IPS DF 6.9 (cell line): ENCODE measurements around the gene FCSK.

Experiments used
- DNase-seq: peaks from one replicate; pipeline ENCODE4 v3.0.0-alpha.2; 2013; ENCODE audit warnings: low read depth, low spot score
- H3K27ac ChIP-seq: one replicate; pipeline ENCODE4 v1.5.1; 2013; ENCODE audit warnings: low read length, control low read depth
- H3K27me3 ChIP-seq: 2 replicates; pipeline ENCODE4 v1.6.1; 2013; ENCODE audit warnings: mild to moderate bottlenecking, low read length; ENCODE audit not compliant: control insufficient read depth, insufficient read depth
- H3K36me3 ChIP-seq: 2 replicates; pipeline ENCODE4 v1.6.1; 2013; ENCODE audit warnings: low read length; ENCODE audit not compliant: control insufficient read depth, insufficient read depth
- H3K4me1 ChIP-seq: 2 replicates; pipeline ENCODE4 v1.6.1; 2013; ENCODE audit warnings: low read length; ENCODE audit not compliant: control insufficient read depth, insufficient read depth
- H3K4me3 ChIP-seq: 2 replicates; pipeline ENCODE4 v1.5.1; 2013; ENCODE audit warnings: mild to moderate bottlenecking, low read length
- H3K9me3 ChIP-seq: 2 replicates; pipeline ENCODE4 v1.6.1; 2013; ENCODE audit warnings: low read length, inconsistent platforms; ENCODE audit not compliant: control insufficient read depth, insufficient read depth
- WGBS: extraction: QIAGEN DNeasy Blood & Tissue Kit; methylation state at CpG from one replicate; pipeline ENCODE4 v1.1.7; 2013; ENCODE audit warnings: mixed read lengths, missing lambda C conversion rate; ENCODE audit not compliant: insufficient read length, insufficient coverage; 5-methylcytosine and 5-hydroxymethylcytosine counted together

Gene FCSK

DNA sequence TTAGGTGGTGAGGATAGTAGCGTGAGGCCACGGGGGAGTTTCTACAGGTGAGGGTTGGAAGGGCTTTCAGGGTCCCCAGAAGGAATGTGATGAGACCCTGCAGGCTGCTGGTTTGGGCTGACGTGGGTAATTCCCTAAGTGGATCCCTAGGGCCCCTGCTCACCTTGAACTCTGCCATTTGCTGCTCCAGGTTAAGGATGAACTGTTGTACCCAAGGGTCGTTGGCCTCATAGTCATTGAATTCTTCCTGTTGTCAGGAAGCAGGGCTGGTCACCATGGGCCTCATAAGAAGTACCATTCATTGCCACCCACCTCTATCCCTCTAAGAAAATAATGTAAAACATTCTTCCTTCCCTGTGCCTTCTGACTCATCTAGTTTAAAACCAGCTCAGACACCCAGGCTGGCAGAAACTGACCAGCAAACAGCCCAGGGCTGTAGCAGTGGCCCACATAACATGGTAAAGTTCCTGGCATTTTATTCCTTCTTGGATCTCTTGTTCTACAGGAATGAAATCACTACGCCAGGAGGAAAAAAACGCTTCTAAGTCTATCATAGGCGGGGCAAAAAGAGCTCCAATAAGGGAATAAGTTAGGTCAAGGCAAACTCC is 27.6 kb downstream of the FCSK start:
- Histone ChIP-seq H3K36me3 (peaks cover 18% of the 10 kb centered on the region; the same call in 1 of the 2 replicates), H3K27ac (no peak overlapping the region), H3K9me3 (no peaks in the 10 kb centered on the region), H3K4me3 (no peak overlapping the region), H3K4me1 (peaks cover 2% of the 10 kb centered on the region; the same call in 1 of the 2 replicates), H3K27me3 (no peaks in the 10 kb centered on the region)
- WGBS: no CpG with 5 or more reads among the region's 7 CpGs
- DNase-seq: no peak

DNA sequence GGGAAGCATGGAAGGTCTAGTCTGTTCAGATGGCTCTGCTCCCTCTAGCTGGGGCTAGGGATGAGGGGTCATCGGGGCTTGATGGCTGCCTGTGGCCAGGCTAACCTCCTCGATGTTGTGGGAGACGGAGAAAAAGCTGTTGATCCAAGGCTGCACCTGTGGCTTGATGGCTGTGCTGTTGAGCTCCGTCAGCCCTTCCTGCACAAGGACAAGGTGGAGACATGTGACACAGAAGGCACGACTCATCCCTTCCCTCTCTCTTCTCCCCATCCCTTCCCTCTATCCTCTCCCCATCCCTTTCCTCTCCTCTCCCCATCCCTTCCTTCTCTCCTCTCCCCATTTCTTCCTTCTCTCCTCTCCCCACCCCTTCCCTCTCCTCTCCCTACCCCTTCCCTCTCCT is 28.2 kb downstream of the FCSK start:
- Histone ChIP-seq H3K4me3 (no peak overlapping the region), H3K4me1 (peaks cover 2% of the 10 kb centered on the region; the same call in 1 of the 2 replicates), H3K27ac (no peak overlapping the region), H3K27me3 (no peaks in the 10 kb centered on the region), H3K36me3 (peaks cover 18% of the 10 kb centered on the region; the same call in 1 of the 2 replicates), H3K9me3 (no peaks in the 10 kb centered on the region)
- DNase-seq: no peak
- WGBS: no CpG with 5 or more reads among the region's 5 CpGs

DNA sequence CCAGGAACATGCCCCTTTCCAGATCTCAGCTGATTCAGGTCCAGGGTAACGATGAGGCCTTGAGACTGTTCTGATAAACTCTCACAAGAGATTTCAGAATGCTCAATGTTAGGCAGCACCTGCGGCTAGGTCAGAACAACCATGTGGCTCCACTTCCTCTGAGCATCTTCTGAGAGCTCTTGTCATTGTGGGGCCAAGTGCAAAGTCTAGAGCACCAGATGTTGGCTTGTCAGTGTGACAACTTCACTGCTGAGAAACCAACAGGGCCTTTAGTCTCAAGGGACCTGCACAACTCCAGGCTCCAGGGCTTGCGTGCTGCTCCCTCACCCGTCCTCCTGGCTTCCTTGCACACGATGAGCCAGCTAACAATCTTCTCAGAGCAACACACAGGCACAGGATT is 29.0 kb downstream of the FCSK start:
- peaks cover 2% of the 10 kb centered on the region; the same call in 1 of the 2 replicates for H3K4me1 ChIP-seq
- no peaks in the 10 kb centered on the region for H3K27me3 ChIP-seq
- H3K4me3 ChIP-seq: no peak overlapping the region
- H3K9me3 ChIP-seq: no peaks in the 10 kb centered on the region
- H3K27ac ChIP-seq: no peak overlapping the region
- DNase-seq: no peak
- WGBS: no CpG with 5 or more reads among the region's 5 CpGs
- peaks cover 18% of the 10 kb centered on the region; the same call in 1 of the 2 replicates for H3K36me3 ChIP-seq

DNA sequence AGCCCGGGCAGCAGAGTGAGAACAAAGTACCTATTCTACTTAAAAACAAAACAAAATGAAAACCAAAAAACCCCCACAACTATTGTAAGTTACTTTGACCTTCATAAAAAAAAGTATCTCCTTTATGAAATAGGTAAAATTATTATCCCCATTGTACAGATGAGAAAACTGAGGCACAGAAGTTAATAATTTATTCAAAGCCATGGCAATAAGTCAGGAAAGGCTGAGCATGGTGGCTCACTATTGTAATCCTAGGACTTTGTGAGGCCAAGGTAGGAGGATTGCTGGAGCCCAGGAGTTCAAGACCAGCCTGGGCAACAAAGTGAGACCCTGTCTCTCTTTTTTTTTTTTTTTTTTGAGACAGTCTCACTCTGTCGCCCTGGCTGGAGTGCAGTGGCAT is 30.5 kb downstream of the FCSK start:
- no peak overlapping the region for H3K4me3 ChIP-seq
- DNase-seq: no peak
- H3K27me3 ChIP-seq: no peaks in the 10 kb centered on the region
- H3K4me1 ChIP-seq: no peaks in the 10 kb centered on the region
- WGBS: no CpG with 5 or more reads among the region's 2 CpGs
- H3K36me3 ChIP-seq: peaks cover 14% of the 10 kb centered on the region; the same call in 1 of the 2 replicates
- no peak overlapping the region for H3K27ac ChIP-seq
- no peaks in the 10 kb centered on the region for H3K9me3 ChIP-seq

GRCh38 chr16:70490261-70490660 is 35.9 kb downstream of the FCSK start:
- Histone ChIP-seq H3K27ac (no peak overlapping the region), H3K4me1 (no peaks in the 10 kb centered on the region), H3K9me3 (no peaks in the 10 kb centered on the region), H3K27me3 (no peaks in the 10 kb centered on the region), H3K36me3 (0 out of 2 replicates have a peak, but pooled peaks cover 2% of the 10 kb centered on the region), H3K4me3 (no peak overlapping the region)
- no peak for DNase-seq
- WGBS: no CpG with 5 or more reads among the region's 6 CpGs

DNA sequence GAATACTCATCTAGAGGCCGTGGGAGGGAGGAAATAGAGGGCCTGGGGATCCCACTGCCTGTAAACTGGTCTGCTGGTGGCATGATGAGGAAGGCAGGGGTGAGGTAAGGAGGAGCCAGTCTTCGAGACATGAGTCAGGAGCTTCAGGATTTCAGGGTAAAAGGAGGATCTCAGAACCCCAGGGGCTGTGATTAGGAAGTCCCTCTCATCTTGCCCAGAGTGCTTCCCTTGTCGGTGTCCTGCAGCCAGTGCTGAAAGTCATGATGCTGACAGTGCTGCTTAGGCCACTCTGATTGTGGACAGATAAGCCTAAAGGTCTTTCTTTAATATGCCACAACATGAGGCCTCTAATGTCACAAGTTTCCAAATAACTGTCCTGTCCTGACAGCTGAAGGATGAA is 39.4 kb downstream of the FCSK start:
- WGBS: no CpG with 5 or more reads among the region's 3 CpGs
- no peak overlapping the region for H3K4me3 ChIP-seq
- H3K27ac ChIP-seq: no peak overlapping the region
- peaks cover 7% of the 10 kb centered on the region; the same call in 1 of the 2 replicates for H3K36me3 ChIP-seq
- H3K4me1 ChIP-seq: no peaks in the 10 kb centered on the region
- H3K27me3 ChIP-seq: no peaks in the 10 kb centered on the region
- no peak for DNase-seq
- H3K9me3 ChIP-seq: no peaks in the 10 kb centered on the region

DNA sequence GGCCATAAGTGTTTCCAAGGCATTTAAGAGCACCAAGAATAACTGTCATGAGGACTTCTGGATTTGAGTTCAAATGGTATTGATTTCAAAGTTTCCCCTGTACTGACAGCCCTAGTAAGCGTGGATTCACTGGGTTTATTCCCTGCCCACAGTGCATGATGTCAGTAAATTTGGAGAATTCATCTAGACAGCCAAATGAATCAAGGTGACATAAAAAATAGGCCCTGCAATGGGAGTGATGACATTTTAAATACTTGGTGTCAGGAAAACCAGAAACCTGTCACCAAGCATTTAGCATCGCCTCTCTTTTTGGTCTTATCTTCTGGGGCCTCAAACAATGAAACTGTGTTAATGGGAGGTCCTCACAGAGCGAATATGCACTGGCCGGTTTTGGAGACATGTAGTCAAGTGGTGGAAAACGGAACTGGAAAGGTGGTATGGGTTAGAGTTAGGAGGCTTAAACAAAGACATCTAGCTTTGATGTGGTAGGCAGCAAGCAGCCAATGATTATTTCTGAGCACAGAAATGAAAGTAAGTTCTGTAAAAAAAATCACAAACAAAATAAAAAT is 39.9 kb downstream of the FCSK start:
- no peak for DNase-seq
- Histone ChIP-seq H3K27ac (no peak overlapping the region), H3K4me3 (no peak overlapping the region), H3K27me3 (no peaks in the 10 kb centered on the region), H3K36me3 (peaks cover 7% of the 10 kb centered on the region; the same call in 1 of the 2 replicates), H3K4me1 (no peaks in the 10 kb centered on the region), H3K9me3 (no peaks in the 10 kb centered on the region)
- whole genome bisulfite sequencing: no CpG with 5 or more reads among the region's 5 CpGs

- Histone ChIP-seq H3K36me3 (peaks cover 7% of the 10 kb centered on the region; the same call in 1 of the 2 replicates), H3K27ac (no peak overlapping the region), H3K9me3 (no peaks in the 10 kb centered on the region), H3K4me1 (no peaks in the 10 kb centered on the region), H3K4me3 (no peak overlapping the region), H3K27me3 (no peaks in the 10 kb centered on the region)
- no CpG with 5 or more reads among the region's 2 CpGs for WGBS
- DNase-seq: no peak
These were observed 40.4 kb downstream of the FCSK start for GRCh38 chr16:70494777-70495176.

- Histone ChIP-seq H3K27ac (no peak overlapping the region), H3K9me3 (no peaks in the 10 kb centered on the region), H3K36me3 (peaks cover 7% of the 10 kb centered on the region; the same call in 1 of the 2 replicates), H3K27me3 (no peaks in the 10 kb centered on the region), H3K4me1 (no peaks in the 10 kb centered on the region), H3K4me3 (no peak overlapping the region)
- no CpG with 5 or more reads among the region's 9 CpGs for WGBS
- no peak for DNase-seq
These were observed 41.2 kb downstream of the FCSK start for GRCh38 chr16:70495425-70496182.

- Histone ChIP-seq H3K4me3 (no peak overlapping the region), H3K27me3 (no peaks in the 10 kb centered on the region), H3K36me3 (peaks cover 7% of the 10 kb centered on the region; the same call in 1 of the 2 replicates), H3K4me1 (no peaks in the 10 kb centered on the region), H3K27ac (no peak overlapping the region), H3K9me3 (no peaks in the 10 kb centered on the region)
- DNase-seq: no peak
- no CpG with 5 or more reads among the region's 6 CpGs for WGBS
These were observed 42.1 kb downstream of the FCSK start for GRCh38 chr16:70496513-70496912.
